ENCODE results near the gene KRT7. TPM values are rescaled to one million over a fixed set of nuclear protein-coding genes. Genes with fewer than 3 reads are reported as not detected.

The KRT7 gene
- total RNA-seq, 2 experiments from 2014 or later, result not detected

GRCh38 chr12:52199294-52199919 lies 33.6 kb upstream of the KRT7 start:
- H3K27ac ChIP-seq (ENCODE audit: low read depth in 1 of 2, low read length in 2 of 2), result no peak overlapping the region
- POLR2A ChIA-PET, result no interaction called here

GRCh38 chr12:52200086-52200780 lies 32.8 kb upstream of the KRT7 start:
- no peak for TF ChIP-seq CTCF (IDR thresholded peaks at IDR 0.05)
- ATAC-seq (ENCODE audit: poor library complexity) (no peak), DNase-seq (no peak)
- intact Hi-C loops (cut with DNase I, micrococcal nuclease), result no loop called here
- ChIA-PET POLR2A (no interaction called here), CTCF (interaction anchor here (1.2 kb wide), 1 partner anchor 13 kb away, joined by 3 read pairs; no protein-coding TSS in a partner anchor)
- Histone ChIP-seq H3K27ac (ENCODE audit: low read depth in 1 of 2, low read length in 2 of 2) (no peak overlapping the region), H3K9me3 (ENCODE audit: control insufficient read depth in 1 of 2, insufficient read depth in 1 of 2, low read length in 2 of 2) (no peaks in the 10 kb centered on the region), H3K27me3 (ENCODE audit: control insufficient read depth in 1 of 2, insufficient read depth in 2 of 2, low read length in 2 of 2) (peaks cover 0 to 7% of the 10 kb centered on the region in 2 experiments), H3K4me1 (ENCODE audit: insufficient read depth, low read length) (peaks cover 7% of the 10 kb centered on the region), H3K4me3 (ENCODE audit: low read length) (no peak overlapping the region), H3K36me3 (ENCODE audit: insufficient read depth, low read length) (no peaks in the 10 kb centered on the region)
- no peak overlapping the region for H3K27ac Mint-ChIP-seq
- no peaks in the 10 kb centered on the region for H3K4me1 Mint-ChIP-seq (ENCODE audit: low read depth)
- no peak overlapping the region for H3K4me3 Mint-ChIP-seq
- no peaks in the 10 kb centered on the region for H3K36me3 Mint-ChIP-seq (ENCODE audit: low read depth)
- peaks cover 23% of the 10 kb centered on the region for H3K27me3 Mint-ChIP-seq
- H3K9me3 Mint-ChIP-seq, result no peaks in the 10 kb centered on the region

More at GRCh38 chr12:52199294-52199919, 33.6 kb upstream of the KRT7 start:
- CTCF ChIA-PET, result interaction anchor here (1.2 kb wide), 1 partner anchor 14 kb away, joined by 3 read pairs; no protein-coding TSS in a partner anchor
- no peak for TF ChIP-seq CTCF (IDR thresholded peaks at IDR 0.05)
- H3K9me3 Mint-ChIP-seq, result no peaks in the 10 kb centered on the region
- peaks cover 0 to 7% of the 10 kb centered on the region in 2 experiments for H3K27me3 ChIP-seq (ENCODE audit: control insufficient read depth in 1 of 2, insufficient read depth in 2 of 2, low read length in 2 of 2)
- ATAC-seq (ENCODE audit: poor library complexity) (no peak), DNase-seq (no peak)
- no peaks in the 10 kb centered on the region for H3K9me3 ChIP-seq (ENCODE audit: control insufficient read depth in 1 of 2, insufficient read depth in 1 of 2, low read length in 2 of 2)
- intact Hi-C loops (cut with DNase I, micrococcal nuclease), result no loop called here
- H3K27me3 Mint-ChIP-seq, result peaks cover 23% of the 10 kb centered on the region
- H3K4me1 ChIP-seq (ENCODE audit: insufficient read depth, low read length), result peaks cover 7% of the 10 kb centered on the region
- no peaks in the 10 kb centered on the region for H3K36me3 ChIP-seq (ENCODE audit: insufficient read depth, low read length)
- no peaks in the 10 kb centered on the region for H3K36me3 Mint-ChIP-seq (ENCODE audit: low read depth)
- H3K27ac Mint-ChIP-seq, result no peak overlapping the region
- no peaks in the 10 kb centered on the region for H3K4me1 Mint-ChIP-seq (ENCODE audit: low read depth)
- H3K4me3 ChIP-seq (ENCODE audit: low read length), result no peak overlapping the region
- H3K4me3 Mint-ChIP-seq, result no peak overlapping the region

GRCh38 chr12:52200781-52201450 lies 32.1 kb upstream of the KRT7 start:
- Mint-ChIP-seq H3K4me3 (no peak overlapping the region), H3K9me3 (no peaks in the 10 kb centered on the region), H3K27me3 (peaks cover 23% of the 10 kb centered on the region), H3K36me3 (ENCODE audit: low read depth) (no peaks in the 10 kb centered on the region), H3K4me1 (ENCODE audit: low read depth) (no peaks in the 10 kb centered on the region), H3K27ac (no peak overlapping the region)
- no peaks in the 10 kb centered on the region for H3K9me3 ChIP-seq (ENCODE audit: control insufficient read depth in 1 of 2, insufficient read depth in 1 of 2, low read length in 2 of 2)
- no peak for TF ChIP-seq CTCF (IDR thresholded peaks at IDR 0.05)
- peaks cover 7% of the 10 kb centered on the region for H3K4me1 ChIP-seq (ENCODE audit: insufficient read depth, low read length)
- no peak overlapping the region for H3K4me3 ChIP-seq (ENCODE audit: low read length)
- ATAC-seq (ENCODE audit: poor library complexity) (no peak), DNase-seq (no peak)
- POLR2A ChIA-PET, result no interaction called here
- intact Hi-C loops (cut with DNase I, micrococcal nuclease), result no loop called here
- H3K27me3 ChIP-seq (ENCODE audit: control insufficient read depth in 1 of 2, insufficient read depth in 2 of 2, low read length in 2 of 2), result peaks cover 0 to 7% of the 10 kb centered on the region in 2 experiments
- CTCF ChIA-PET, result no interaction called here
- no peak overlapping the region for H3K27ac ChIP-seq (ENCODE audit: low read depth in 1 of 2, low read length in 2 of 2)
- H3K36me3 ChIP-seq (ENCODE audit: insufficient read depth, low read length), result no peaks in the 10 kb centered on the region

All from CD4-positive, alpha-beta T cell (primary cell).